ENCODE measurements around the gene LRRN4.
"Not testable (repeated sequence)": the region's sequence is repeated elsewhere in the genome, so short reads cannot be mapped to it uniquely, and the experiment has no call there.

Gene LRRN4

GRCh38 chr20:6058684-6059295 is 4.9 kb upstream of the LRRN4 start:
- no peak for DNase-seq (ENCODE audit: low spot score)

- DNase-seq (ENCODE audit: low spot score), result no peak
Measured at GRCh38 chr20:6057691-6058090, 3.8 kb upstream of the LRRN4 start.

GRCh38 chr20:6057139-6057538 is 3.3 kb upstream of the LRRN4 start:
- no peak for DNase-seq (ENCODE audit: low spot score)

GRCh38 chr20:6055981-6056569 is 2.2 kb upstream of the LRRN4 start:
- DNase-seq (ENCODE audit: low spot score), result no peak

- no peak for DNase-seq (ENCODE audit: low spot score)
Measured at GRCh38 chr20:6055161-6055783, 1.4 kb upstream of the LRRN4 start.

GRCh38 chr20:6054689-6055051 is 810 bp upstream of the LRRN4 start:
- not testable (repeated sequence) for DNase-seq (ENCODE audit: low spot score)

GRCh38 chr20:6053064-6053775 is 640 bp downstream of the LRRN4 start:
- no peak for DNase-seq (ENCODE audit: low spot score)

- DNase-seq (ENCODE audit: low spot score), result no peak
Measured at GRCh38 chr20:6051505-6051904, 2.4 kb downstream of the LRRN4 start.

GRCh38 chr20:6048391-6048790 is 5.5 kb downstream of the LRRN4 start:
- DNase-seq (ENCODE audit: low spot score), result no peak

GRCh38 chr20:6046432-6046831 is 7.4 kb downstream of the LRRN4 start:
- no peak for DNase-seq (ENCODE audit: low spot score)

GRCh38 chr20:6045566-6045965 is 8.3 kb downstream of the LRRN4 start:
- DNase-seq (ENCODE audit: low spot score), result no peak

- DNase-seq (ENCODE audit: low spot score), result no peak
Measured at GRCh38 chr20:6044115-6044514, 9.7 kb downstream of the LRRN4 start.

GRCh38 chr20:6041808-6042265 is 12.0 kb downstream of the LRRN4 start:
- DNase-seq (ENCODE audit: low spot score), result no peak

- DNase-seq (ENCODE audit: low spot score), result no peak
Measured at GRCh38 chr20:6040958-6041807, 12.7 kb downstream of the LRRN4 start.

- no peak for DNase-seq (ENCODE audit: low spot score)
Measured at GRCh38 chr20:6040540-6040939, 13.3 kb downstream of the LRRN4 start.

- DNase-seq (ENCODE audit: low spot score), result no peak
Measured at GRCh38 chr20:6039766-6040165, 14.1 kb downstream of the LRRN4 start.

GRCh38 chr20:6038256-6038655 is 15.6 kb downstream of the LRRN4 start:
- no peak for DNase-seq (ENCODE audit: low spot score)

- no peak for DNase-seq (ENCODE audit: low spot score)
Measured at GRCh38 chr20:6037082-6037481, 16.8 kb downstream of the LRRN4 start.

GRCh38 chr20:6036213-6036612 is 17.6 kb downstream of the LRRN4 start:
- DNase-seq (ENCODE audit: low spot score), result no peak

GRCh38 chr20:6034134-6034969 is 19.5 kb downstream of the LRRN4 start:
- no peak for DNase-seq (ENCODE audit: low spot score)

- DNase-seq (ENCODE audit: low spot score), result not testable (repeated sequence)
Measured at GRCh38 chr20:6032907-6033306, 21.0 kb downstream of the LRRN4 start.
